Measurements from ENCODE around the gene KIFC3.
"Not testable (repeated sequence)": the region's sequence is repeated elsewhere in the genome, so short reads cannot be mapped to it uniquely, and the experiment has no call there.

Gene KIFC3

DNA sequence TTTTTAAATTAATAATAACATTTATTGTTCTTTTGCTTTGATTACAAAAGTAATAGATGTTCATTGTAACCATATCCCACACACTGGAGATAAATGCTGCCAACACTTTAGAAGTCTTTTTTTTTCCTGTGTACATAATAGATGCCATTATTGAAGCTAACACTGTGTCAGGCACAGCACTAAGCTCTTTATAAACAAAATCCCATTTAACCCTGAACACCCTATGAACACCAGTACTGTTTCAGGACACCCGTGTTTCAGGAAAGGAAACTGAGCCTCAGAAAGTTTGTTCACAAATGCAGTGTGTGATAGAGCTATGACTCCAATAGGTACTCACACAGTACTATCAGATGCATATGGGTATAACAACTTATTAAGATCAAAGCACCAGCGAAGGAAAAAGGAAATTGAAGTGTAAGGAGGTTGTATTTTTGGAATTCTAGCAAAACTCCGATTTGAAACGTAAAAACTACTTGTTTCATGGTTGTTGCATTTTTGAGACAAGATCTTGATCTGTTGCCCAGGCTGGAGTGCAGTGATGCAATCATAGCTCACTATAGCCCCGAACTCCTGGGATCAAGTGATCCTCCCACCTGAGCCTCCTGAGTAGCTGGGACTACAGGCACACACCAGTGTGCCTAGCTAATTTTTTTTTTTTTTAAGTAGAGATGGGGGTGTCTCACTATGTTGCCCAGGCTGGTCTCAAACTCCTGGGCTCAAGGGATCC lies 2.0 kb upstream of the KIFC3 start:
- DNase-seq (ENCODE audit: low spot score): no peak

GRCh38 chr16:57803134-57803990 lies 1.1 kb upstream of the KIFC3 start:
- DNase-seq (ENCODE audit: low spot score): peak; percentile 64

DNA sequence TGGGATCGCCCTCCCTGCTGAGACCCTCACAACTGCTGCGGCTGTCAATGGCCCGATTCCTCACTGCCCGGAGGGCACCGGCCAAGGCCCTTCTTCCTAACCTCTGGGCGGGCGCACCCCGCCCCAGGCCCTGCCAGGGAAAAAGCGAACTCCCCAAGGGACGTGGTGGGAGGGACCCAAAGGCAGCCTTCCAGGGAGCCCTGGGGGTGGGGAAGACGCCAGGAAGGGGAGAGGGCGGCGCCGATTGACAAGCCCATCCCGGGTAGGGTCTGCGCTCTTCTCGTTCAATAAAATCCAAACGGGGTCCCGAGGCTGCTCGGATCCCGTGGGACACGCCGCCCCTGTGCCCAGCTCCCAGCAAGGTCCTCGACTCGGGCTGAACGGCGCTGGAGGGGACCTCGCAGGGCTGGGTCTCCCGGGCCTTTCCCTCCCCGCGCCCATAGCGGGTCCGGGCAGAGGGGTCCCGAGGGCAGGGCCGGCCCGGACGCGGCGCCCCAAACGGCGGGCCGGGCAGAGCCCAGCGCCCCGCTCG lies 416 bp downstream of the KIFC3 start:
- peak; percentile 64 for DNase-seq (ENCODE audit: low spot score)

DNA sequence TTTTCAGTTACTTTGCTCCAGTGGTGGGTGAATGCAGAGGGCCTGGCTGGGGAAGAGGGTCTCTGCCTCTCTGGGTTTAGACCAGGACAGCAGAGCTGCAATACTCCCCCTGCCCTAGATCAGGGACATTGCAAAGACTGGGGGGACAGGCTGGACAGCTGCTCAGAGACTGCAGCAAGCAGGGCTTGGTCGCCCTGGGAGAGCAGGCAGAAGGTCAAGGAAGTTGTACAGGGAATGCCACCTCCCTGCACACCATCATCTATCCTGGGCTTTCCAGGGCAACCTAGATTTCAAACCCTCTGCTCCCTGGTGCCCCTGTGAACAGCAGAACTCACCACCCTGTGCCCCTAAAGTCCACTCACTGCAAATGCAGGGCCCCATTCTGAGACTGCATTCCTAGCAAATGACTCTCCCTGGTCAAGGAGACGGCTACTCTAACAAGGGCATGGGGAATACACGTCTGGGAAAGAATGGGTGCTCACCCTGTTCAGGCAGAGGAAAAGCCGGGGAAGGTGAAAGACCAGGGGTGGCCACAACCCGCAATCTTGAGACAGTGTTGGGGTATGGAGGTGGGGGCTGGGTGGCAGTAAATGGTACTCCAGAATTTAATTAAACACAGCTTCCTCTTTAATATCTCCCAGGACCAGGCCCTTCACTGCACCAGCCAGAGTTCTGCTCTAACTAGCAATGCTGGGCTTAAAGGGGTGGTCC lies 1.0 kb downstream of the KIFC3 start:
- DNase-seq (ENCODE audit: low spot score): no peak

- DNase-seq (ENCODE audit: low spot score): no peak
These were observed 1.8 kb downstream of the KIFC3 start for GRCh38 chr16:57800200-57801097.

DNA sequence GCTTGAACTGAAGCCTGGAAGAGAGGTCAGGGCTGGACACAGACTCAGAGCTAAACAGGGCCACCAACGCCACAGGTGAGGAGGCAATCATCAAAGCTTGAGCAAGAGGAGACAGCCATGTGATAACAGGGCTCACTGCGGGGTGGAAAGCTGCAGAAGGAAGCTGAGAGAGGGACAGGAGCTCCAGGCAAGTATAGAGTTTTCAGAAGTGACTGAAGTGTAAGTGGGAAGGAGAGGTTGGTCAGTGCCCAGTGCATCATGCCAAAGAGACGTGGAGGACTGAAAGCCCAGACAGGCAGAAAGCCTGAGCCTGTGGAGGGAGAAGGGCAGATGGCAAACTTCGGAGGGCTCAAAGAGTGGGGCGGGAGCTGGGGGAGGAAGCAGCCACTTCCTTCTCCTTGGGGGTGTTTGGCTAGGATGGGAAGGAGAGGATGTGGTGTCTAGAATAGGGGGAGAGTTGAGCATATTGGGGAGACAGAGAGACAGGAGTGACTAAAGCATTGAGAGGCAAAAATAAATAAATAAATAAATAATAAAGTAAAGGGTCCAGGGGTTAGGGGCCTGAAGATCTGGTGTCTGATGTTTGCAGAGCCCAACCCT lies 2.6 kb downstream of the KIFC3 start:
- DNase-seq (ENCODE audit: low spot score): no peak

DNA sequence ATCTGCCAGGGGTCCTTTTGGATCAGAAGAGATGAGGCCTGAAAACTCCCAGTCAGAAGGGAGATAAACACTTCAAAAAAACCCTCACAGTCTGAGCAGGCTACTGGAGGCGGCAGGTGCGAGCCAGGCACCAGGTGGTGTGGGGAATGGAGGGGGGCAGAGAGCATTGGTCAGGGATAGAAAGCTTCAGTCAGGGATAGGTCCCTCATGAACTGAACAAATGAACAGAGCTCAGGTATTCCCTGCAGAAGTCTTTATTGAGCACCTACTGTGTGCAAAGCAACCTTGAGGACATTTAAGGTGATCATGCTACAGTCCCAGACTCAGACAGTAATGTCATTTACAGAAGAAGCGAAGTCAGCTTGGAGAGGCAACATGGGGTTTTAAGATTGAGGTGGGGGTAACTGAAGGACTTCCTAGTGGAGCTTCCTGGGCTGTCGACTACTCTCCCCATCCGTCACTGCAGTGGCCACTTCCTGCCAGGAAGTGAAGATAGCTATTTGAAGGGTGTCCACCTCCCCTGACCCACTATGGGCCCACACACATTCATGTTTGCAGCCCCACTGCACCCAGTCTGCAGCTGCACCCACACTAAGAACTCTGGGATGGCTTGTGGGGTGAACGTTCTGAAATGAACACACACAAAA lies 3.2 kb downstream of the KIFC3 start:
- DNase-seq (ENCODE audit: low spot score): no peak

DNA sequence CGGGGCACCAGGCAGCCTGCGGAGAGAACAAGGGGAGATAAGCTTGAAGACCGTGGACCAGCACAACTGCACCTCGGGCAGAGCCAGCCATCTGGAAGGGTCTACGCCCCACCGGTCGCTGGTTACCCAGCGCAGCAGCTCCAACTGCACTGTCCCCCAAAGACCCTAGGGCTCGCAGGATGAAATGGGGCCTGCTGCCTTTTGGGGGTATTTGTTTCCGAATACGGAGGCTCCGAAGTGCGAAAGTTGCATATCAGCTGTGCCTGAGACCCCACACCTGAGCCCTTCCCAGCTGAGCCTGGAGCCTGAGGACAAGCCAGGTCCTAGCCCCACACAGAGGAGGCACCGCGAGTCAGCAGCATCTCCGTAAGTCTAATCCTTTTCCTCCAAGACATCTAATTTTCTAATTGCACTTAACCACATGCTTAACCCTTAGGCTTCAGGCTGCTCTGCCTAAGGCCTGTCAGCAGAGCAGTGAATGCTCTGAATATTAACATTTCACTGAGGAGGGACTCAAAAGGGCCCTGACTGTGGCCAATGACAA lies 4.0 kb downstream of the KIFC3 start:
- no peak for DNase-seq (ENCODE audit: low spot score)

DNA sequence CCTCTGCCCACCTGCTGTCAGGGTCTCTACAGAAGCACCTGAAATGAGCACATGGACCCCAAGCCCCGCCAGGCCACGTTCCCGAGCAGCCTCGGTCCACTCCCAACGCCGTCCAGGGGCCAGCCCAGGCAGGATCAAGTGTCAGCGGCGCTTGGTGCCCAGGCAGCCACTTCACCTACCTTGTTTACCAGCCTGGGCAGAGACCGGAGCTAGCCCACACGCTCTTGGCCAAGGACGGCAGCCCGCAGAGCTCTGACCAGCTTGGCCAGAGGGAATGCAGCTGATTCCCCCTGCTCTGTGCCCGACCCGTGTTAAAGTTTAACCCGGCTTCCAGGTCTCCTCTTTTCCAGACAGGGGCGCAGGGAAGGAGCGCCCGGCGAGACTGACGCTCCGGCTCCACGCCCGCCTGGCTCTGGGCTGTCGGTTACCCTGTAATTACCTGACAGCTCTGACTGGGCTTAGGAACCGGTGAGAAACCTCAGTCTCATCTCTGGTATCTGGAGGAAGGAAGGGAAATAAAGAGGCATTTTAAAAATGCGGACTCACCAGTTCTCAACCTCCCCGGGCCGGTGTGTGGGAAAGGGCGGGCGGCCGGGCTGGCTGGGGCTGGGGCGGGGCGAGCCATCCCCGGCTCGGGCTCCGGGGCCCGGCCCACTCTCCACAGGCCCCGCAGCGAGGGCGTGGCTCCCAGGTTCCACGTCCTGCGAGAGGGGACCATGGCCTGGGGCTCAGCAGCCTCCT lies 4.6 kb downstream of the KIFC3 start:
- peak; percentile 68 for DNase-seq (ENCODE audit: low spot score)

- no peak for DNase-seq (ENCODE audit: low spot score)
These were observed 5.1 kb downstream of the KIFC3 start for GRCh38 chr16:57797216-57797525.

- not testable (repeated sequence) for DNase-seq (ENCODE audit: low spot score)
These were observed 6.3 kb downstream of the KIFC3 start for GRCh38 chr16:57796014-57796413.

DNA sequence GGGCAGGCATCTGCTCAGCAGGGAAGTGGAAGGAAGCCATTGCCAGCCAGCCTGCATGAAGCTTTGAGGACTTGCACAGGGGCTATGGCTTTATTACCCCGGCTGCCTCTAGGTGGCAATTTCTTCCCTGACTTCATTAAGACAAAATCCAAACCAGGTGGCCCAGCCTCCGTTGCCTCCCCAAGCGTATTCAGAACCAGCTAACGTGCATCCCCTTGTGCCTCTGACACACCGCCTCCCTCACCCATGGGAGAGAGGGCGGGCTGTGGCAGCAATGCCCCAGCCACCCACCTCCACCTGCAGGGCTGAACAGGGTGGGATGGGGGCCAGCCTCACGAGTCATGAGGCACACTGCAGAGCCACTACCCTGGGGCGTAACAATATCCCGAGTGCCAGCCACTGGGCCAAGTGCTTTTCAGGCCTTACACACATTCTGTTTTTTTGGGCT lies 6.8 kb downstream of the KIFC3 start:
- DNase-seq (ENCODE audit: low spot score): peak; percentile 75

- no peak for DNase-seq (ENCODE audit: low spot score)
These were observed 7.4 kb downstream of the KIFC3 start for GRCh38 chr16:57794849-57795430.

- no peak for DNase-seq (ENCODE audit: low spot score)
These were observed 10.3 kb downstream of the KIFC3 start for GRCh38 chr16:57791893-57792461.

GRCh38 chr16:57791195-57791892 lies 10.9 kb downstream of the KIFC3 start:
- no peak for DNase-seq (ENCODE audit: low spot score)

- no peak for DNase-seq (ENCODE audit: low spot score)
These were observed 13.3 kb downstream of the KIFC3 start for GRCh38 chr16:57788951-57789350.

DNA sequence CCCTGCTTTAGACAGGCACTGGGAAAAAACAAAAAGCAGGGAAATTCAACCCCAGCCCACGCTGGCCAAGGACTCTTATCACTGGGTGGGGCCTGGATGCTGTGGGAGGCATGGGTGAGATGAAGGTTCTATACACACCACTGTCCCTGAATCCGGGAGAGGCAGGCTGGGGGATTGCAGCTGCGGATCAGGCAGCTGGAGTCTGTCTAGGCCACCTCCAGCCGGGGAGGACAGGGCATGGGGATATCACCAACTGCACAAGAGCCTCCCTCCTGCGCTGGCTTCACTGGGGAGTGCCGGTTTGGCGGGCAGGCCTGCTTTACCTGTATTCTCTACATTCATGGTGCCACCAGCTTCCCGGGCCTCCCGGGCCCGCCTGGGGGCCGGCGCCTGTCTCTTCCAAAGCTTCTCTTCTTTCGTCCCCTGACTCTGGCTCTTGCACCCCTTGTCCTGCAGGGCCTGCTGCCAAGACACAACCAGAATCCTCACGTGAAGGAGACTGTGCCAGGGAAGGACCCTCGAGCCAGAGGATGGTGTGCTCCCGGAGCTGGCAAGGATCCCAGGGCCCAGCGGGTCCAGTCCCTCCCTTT lies 13.9 kb downstream of the KIFC3 start:
- no peak for DNase-seq (ENCODE audit: low spot score)

- DNase-seq (ENCODE audit: low spot score): no peak
These were observed 14.8 kb downstream of the KIFC3 start for GRCh38 chr16:57787519-57787905.
